KMS-11 (cell line): ENCODE measurements around the gene GAK.

ENCODE experiments used
- H2AFZ ChIP-seq: fragments of 200-600 bp; sonication (generic); 2 replicates; pipeline ENCODE4 v1.6.1; 2016; ENCODE audit warnings: antibody characterized with exemption, mixed run types, low read depth
- H3K27ac ChIP-seq: fragments of 200-600 bp; sonication (generic); 2 replicates; pipeline ENCODE4 v1.6.1; 2016; ENCODE audit warnings: mild to moderate bottlenecking, mixed run types
- H3K27me3 ChIP-seq: fragments of 200-600 bp; sonication (generic); 2 replicates; pipeline ENCODE4 v1.6.1; 2017; ENCODE audit warnings: mild to moderate bottlenecking, low read depth, mixed run types, moderate library complexity; ENCODE audit not compliant: insufficient read depth
- H3K36me3 ChIP-seq: fragments of 200-600 bp; sonication (generic); 2 replicates; pipeline ENCODE4 v1.6.1; 2017; ENCODE audit warnings: mild to moderate bottlenecking, mixed run types; ENCODE audit not compliant: insufficient read depth
- H3K4me1 ChIP-seq: fragments of 200-600 bp; sonication (generic); 2 replicates; pipeline ENCODE4 v1.6.1; 2016; ENCODE audit warnings: mild to moderate bottlenecking, low read depth, mixed run types; ENCODE audit not compliant: poor library complexity, severe bottlenecking
- H3K4me2 ChIP-seq: fragments of 200-600 bp; sonication (generic); 2 replicates; pipeline ENCODE4 v1.7.0; 2016; ENCODE audit warnings: mild to moderate bottlenecking, mixed run types
- H3K4me3 ChIP-seq: fragments of 200-600 bp; sonication (generic); IDR thresholded peaks from 2 replicates; pipeline ENCODE4 v1.6.1; 2017; ENCODE audit warnings: low read depth, low read length, mixed read lengths; ENCODE audit not compliant: insufficient read depth
- H3K79me2 ChIP-seq: fragments of 200-600 bp; sonication (generic); 2 replicates; pipeline ENCODE4 v1.6.1; 2016; ENCODE audit warnings: low read depth, mixed run types; ENCODE audit not compliant: insufficient read depth
- H3K9ac ChIP-seq: fragments of 200-600 bp; sonication (generic); 2 replicates; pipeline ENCODE4 v1.6.1; 2016; ENCODE audit warnings: mild to moderate bottlenecking, mixed run types
- H4K20me1 ChIP-seq: fragments of 200-600 bp; sonication (generic); 2 replicates; pipeline ENCODE4 v1.6.1; 2016; ENCODE audit warnings: mild to moderate bottlenecking, mixed run types; ENCODE audit not compliant: insufficient read depth
- TF ChIP-seq, protein P1 (sequence below): fragments of 200-600 bp; sonication (generic); conservative IDR thresholded peaks from 2 replicates; pipeline ENCODE4 v1.6.1; 2017; ENCODE audit warnings: low read depth, mild to moderate bottlenecking, antibody characterized with exemption, low read length, moderate library complexity, mixed read lengths

Gene GAK

DNA sequence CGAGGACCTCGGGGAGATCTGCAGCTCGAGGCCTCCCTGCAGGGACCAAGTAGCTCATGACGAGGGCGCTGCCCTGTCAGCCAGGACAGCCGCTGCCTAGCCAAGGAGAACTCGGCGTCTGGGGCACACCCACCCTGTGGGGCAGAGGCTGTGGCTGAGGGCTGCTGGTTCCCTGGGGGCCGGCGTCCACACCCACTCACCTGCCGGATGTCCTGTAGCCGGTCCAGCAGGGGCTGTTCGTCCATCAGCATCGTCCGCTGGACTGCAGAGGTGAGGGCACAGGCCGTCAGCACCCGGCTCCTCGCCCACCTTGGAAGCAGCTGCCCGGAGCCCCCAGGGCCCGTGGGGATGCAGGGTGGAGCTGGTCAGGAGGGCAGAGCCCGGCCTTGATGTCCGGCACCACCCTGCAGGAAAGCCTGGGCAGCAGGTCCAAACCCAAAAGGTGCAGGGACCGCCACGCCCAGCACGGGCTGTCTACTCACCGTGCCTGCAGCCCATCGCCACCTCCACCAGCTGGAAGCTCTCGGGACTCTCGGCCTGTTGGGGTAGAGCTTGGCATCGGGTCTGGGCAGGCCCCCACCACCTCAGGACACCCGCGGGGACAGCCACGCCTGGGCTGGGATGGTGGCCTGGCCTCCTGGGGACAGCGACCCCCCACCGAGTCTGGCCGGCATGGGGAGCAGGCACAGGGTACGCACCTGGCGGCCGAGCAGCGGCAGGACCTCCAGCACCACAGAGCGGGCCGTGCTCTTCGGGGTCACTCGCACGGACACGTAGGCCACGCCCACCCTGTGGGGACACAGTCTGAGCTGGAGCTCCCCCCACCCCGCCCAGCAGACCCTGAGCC is 34.4 kb upstream of the GAK start:
- H4K20me1 ChIP-seq, result no peaks in the 10 kb centered on the region
- no peak overlapping the region for H3K4me3 ChIP-seq
- H3K9ac ChIP-seq, result no peak overlapping the region
- H3K27ac ChIP-seq, result no peak overlapping the region
- H3K4me2 ChIP-seq, result no peak overlapping the region
- TF ChIP-seq, protein P1, sequence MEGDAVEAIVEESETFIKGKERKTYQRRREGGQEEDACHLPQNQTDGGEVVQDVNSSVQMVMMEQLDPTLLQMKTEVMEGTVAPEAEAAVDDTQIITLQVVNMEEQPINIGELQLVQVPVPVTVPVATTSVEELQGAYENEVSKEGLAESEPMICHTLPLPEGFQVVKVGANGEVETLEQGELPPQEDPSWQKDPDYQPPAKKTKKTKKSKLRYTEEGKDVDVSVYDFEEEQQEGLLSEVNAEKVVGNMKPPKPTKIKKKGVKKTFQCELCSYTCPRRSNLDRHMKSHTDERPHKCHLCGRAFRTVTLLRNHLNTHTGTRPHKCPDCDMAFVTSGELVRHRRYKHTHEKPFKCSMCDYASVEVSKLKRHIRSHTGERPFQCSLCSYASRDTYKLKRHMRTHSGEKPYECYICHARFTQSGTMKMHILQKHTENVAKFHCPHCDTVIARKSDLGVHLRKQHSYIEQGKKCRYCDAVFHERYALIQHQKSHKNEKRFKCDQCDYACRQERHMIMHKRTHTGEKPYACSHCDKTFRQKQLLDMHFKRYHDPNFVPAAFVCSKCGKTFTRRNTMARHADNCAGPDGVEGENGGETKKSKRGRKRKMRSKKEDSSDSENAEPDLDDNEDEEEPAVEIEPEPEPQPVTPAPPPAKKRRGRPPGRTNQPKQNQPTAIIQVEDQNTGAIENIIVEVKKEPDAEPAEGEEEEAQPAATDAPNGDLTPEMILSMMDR, result no peak
- no peaks in the 10 kb centered on the region for H3K36me3 ChIP-seq
- no peaks in the 10 kb centered on the region for H3K79me2 ChIP-seq
- H3K27me3 ChIP-seq, result no peaks in the 10 kb centered on the region
- no peak overlapping the region for H2AFZ ChIP-seq
- H3K4me1 ChIP-seq, result no peaks in the 10 kb centered on the region

DNA sequence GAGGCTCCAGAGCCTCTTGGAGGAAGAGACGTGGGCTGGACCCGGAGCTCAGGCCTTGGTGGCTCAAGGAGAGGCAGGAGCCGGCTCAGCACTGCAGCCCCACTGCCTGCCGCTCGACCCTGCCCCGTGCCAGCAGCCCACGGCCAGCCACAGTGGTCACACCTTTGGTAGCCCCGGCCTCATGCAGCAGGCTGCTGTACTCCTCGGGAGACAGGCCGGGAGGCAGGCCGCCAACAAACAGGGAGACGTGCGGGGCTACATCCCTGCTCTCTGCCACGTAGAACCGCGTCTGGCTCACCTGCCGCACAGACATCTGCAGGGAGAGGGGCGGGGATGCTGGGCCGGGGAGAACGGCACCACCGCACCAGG is 33.6 kb upstream of the GAK start:
- H3K27ac ChIP-seq, result no peak overlapping the region
- no peaks in the 10 kb centered on the region for H3K36me3 ChIP-seq
- H3K9ac ChIP-seq, result no peak overlapping the region
- H2AFZ ChIP-seq, result no peak overlapping the region
- no peak overlapping the region for H3K4me3 ChIP-seq
- TF ChIP-seq, protein P1, result no peak
- H3K4me2 ChIP-seq, result no peak overlapping the region
- H4K20me1 ChIP-seq, result no peaks in the 10 kb centered on the region
- H3K4me1 ChIP-seq, result no peaks in the 10 kb centered on the region
- no peaks in the 10 kb centered on the region for H3K27me3 ChIP-seq
- no peaks in the 10 kb centered on the region for H3K79me2 ChIP-seq

DNA sequence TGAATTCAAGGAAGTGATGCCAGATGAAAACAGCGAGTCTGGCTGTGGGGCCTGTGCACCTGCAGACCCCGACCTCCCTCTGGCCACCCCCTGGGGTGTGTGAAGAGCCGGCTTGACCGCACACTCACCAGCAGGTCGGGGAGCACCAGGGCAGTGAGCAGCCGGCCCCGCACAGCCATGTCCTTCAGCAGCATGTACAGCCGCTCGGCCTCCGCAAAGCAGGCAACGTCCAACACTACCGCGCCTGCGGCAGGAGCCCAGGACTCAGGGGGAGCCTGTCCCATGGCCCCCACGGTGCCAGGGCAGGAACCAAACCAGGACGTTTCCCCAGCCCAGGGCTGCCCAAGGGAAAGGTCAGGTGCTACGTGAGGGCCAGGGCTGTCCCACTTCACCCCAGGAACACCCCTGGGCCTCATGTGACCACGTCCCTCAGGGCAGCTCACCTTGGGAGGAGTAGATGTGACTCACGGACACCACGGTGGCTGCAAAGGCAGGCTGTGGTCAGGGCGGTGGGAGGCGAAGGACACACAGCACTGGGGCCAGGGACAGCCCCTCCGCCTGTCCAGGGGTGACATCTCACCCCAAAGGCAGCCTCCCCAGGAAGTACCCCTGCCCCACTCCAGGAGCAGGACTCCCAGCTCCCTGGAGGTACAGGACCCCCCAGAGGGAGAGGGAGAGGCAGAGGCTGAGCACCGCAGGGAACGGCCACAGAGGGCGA is 33.1 kb upstream of the GAK start:
- Histone ChIP-seq H3K9ac (no peak overlapping the region), H3K27me3 (no peaks in the 10 kb centered on the region), H3K4me2 (no peak overlapping the region), H3K36me3 (no peaks in the 10 kb centered on the region), H3K27ac (no peak overlapping the region), H3K4me1 (no peaks in the 10 kb centered on the region), H3K4me3 (no peak overlapping the region), H3K79me2 (no peaks in the 10 kb centered on the region), H2AFZ (no peak overlapping the region), H4K20me1 (no peaks in the 10 kb centered on the region)
- TF ChIP-seq, protein P1, result no peak

DNA sequence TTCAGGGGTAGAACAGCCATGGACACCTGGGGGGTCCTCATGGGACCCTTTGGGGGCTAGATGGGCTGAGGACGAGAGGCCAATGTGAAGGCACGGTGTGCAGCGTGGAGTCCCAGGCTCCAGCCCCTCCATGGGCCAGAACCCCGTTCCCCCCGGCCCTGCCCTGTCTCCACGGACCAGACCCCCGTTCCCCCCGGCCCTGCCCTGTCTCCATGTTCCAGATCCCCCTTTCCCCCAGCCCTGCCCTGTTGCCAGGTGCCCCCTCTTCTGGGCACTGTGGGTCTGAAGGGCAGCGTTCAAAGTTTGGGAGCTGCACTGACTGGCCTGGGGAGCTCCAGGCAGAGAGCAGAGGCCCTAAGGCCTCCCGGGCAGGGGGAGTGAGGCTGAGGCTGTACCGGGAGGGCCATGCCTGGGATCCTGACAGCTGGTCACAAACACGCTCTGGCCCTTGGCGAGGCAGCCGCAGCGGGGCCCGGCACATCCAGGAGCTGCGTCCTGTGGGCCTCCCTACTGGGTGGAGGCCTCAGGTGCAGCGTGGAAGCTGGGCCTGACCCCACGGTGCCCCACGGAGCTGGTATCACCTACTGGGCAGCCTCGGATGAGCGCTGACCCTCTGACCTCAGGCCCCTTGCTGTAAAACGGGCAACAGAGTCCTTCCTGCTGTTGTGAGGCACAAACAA is 32.4 kb upstream of the GAK start:
- Histone ChIP-seq H3K79me2 (no peaks in the 10 kb centered on the region), H3K4me1 (no peaks in the 10 kb centered on the region), H2AFZ (no peak overlapping the region), H3K27me3 (no peaks in the 10 kb centered on the region), H3K27ac (no peak overlapping the region), H3K4me2 (no peak overlapping the region), H3K9ac (no peak overlapping the region), H4K20me1 (no peaks in the 10 kb centered on the region), H3K36me3 (no peaks in the 10 kb centered on the region), H3K4me3 (no peak overlapping the region)
- TF ChIP-seq, protein P1, result no peak
